Loucy (cell line): ENCODE measurements around the gene DYRK1B.
"Not testable (repeated sequence)": the region's sequence is repeated elsewhere in the genome, so short reads cannot be mapped to it uniquely, and the experiment has no call there.

Experiments
- H2AFZ ChIP-seq: fragments of 200-600 bp; sonication (generic); 2 replicates; pipeline ENCODE4 v1.6.0; 2016; ENCODE audit warnings: antibody characterized with exemption, mild to moderate bottlenecking, low read length, moderate library complexity
- H3F3A ChIP-seq: fragments of 200-600 bp; 2 replicates; pipeline ENCODE4 v1.6.0; 2016; ENCODE audit warnings: antibody characterized with exemption, low read depth, mild to moderate bottlenecking
- H3K27me3 ChIP-seq: fragments of 200-600 bp; sonication (generic); 2 replicates; pipeline ENCODE4 v1.6.1; 2014; ENCODE audit warnings: low read length, mild to moderate bottlenecking; ENCODE audit not compliant: insufficient read depth, poor library complexity, severe bottlenecking
- H3K36me3 ChIP-seq: fragments of 200-600 bp; sonication (generic); 2 replicates; pipeline ENCODE4 v1.6.1; 2016; ENCODE audit warnings: low read length; ENCODE audit not compliant: insufficient read depth
- H3K4me1 ChIP-seq: fragments of 200-600 bp; sonication (generic); 2 replicates; pipeline ENCODE4 v1.5.1; 2014; ENCODE audit warnings: low read length, mild to moderate bottlenecking; ENCODE audit not compliant: insufficient read depth, poor library complexity, severe bottlenecking
- H3K4me2 ChIP-seq: fragments of 200-600 bp; sonication (generic); 2 replicates; pipeline ENCODE4 v1.6.0; 2014; ENCODE audit warnings: antibody characterized with exemption, low read length, low read depth, mild to moderate bottlenecking; ENCODE audit not compliant: poor library complexity, severe bottlenecking
- H3K4me3 ChIP-seq: fragments of 200-600 bp; sonication (generic); 2 replicates; pipeline ENCODE4 v1.5.1; 2014; ENCODE audit warnings: low read length, mild to moderate bottlenecking, mixed read lengths; ENCODE audit not compliant: poor library complexity, severe bottlenecking
- H3K79me2 ChIP-seq: fragments of 200-600 bp; sonication (generic); 2 replicates; pipeline ENCODE4 v1.6.1; 2014; ENCODE audit warnings: low read length; ENCODE audit not compliant: insufficient read depth
- H3K9ac ChIP-seq: fragments of 200-600 bp; sonication (generic); 2 replicates; pipeline ENCODE4 v1.6.0; 2014; ENCODE audit warnings: mild to moderate bottlenecking, low read depth, low read length, moderate library complexity; ENCODE audit not compliant: poor library complexity, severe bottlenecking
- H3K9me2 ChIP-seq: fragments of 200-600 bp; sonication (generic); replicated peaks from 2 replicates; pipeline ENCODE4 v1.6.1; 2016; ENCODE audit warnings: low read depth, low read length, mixed read lengths
- H3K9me3 ChIP-seq: fragments of 200-600 bp; sonication (generic); 2 replicates; pipeline ENCODE4 v1.6.1; 2014; ENCODE audit warnings: mild to moderate bottlenecking, antibody characterized with exemption, low read length, low read depth; ENCODE audit not compliant: insufficient read depth
- H4K20me1 ChIP-seq: fragments of 200-600 bp; sonication (generic); 2 replicates; pipeline ENCODE4 v1.6.0; 2014; ENCODE audit warnings: antibody characterized with exemption, low read length, mild to moderate bottlenecking; ENCODE audit not compliant: insufficient read depth, poor library complexity, severe bottlenecking
- EZH2phosphoT487 ChIP-seq: fragments of 200-600 bp; IDR thresholded peaks from 2 replicates; pipeline ENCODE4 v1.6.1; 2018; ENCODE audit warnings: antibody characterized with exemption, mild to moderate bottlenecking, moderate library complexity, borderline replicate concordance
- TF ChIP-seq, protein P1 (sequence below): fragments of 200-600 bp; sonication (generic); conservative IDR thresholded peaks from 2 replicates; pipeline ENCODE4 v1.5.1; 2014; ENCODE audit warnings: mild to moderate bottlenecking, antibody characterized with exemption, low read length

The DYRK1B gene

DNA sequence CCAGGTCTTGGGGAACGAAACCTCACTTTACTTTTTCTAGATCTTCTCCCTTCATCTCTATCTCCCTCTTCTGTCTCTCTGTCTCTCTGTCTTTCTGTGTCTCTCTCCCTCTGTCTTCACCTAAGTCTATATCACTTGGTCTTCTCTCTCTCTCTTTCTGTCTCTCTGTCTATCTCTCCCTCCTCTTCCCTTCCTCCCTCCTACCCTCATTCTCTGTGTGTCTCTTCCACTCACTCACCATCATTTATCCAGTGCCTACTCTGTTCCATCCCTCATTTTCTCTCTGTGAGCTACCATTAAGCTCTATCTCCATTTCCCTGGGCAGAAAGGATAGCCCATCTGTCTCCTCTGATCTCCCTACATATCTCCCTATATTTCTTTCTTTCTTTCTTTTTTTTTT lies 44.4 kb upstream of the DYRK1B start:
- H3F3A ChIP-seq = no peaks in the 10 kb centered on the region
- H3K9me2 ChIP-seq = no peaks in the 10 kb centered on the region
- no peaks in the 10 kb centered on the region for H4K20me1 ChIP-seq
- H2AFZ ChIP-seq = no peak overlapping the region
- H3K36me3 ChIP-seq = no peaks in the 10 kb centered on the region
- no peaks in the 10 kb centered on the region for H3K79me2 ChIP-seq
- H3K4me2 ChIP-seq = no peak overlapping the region
- H3K4me1 ChIP-seq = no peaks in the 10 kb centered on the region
- H3K27me3 ChIP-seq = no peaks in the 10 kb centered on the region
- no peak overlapping the region for H3K9ac ChIP-seq
- TF ChIP-seq, protein P1, sequence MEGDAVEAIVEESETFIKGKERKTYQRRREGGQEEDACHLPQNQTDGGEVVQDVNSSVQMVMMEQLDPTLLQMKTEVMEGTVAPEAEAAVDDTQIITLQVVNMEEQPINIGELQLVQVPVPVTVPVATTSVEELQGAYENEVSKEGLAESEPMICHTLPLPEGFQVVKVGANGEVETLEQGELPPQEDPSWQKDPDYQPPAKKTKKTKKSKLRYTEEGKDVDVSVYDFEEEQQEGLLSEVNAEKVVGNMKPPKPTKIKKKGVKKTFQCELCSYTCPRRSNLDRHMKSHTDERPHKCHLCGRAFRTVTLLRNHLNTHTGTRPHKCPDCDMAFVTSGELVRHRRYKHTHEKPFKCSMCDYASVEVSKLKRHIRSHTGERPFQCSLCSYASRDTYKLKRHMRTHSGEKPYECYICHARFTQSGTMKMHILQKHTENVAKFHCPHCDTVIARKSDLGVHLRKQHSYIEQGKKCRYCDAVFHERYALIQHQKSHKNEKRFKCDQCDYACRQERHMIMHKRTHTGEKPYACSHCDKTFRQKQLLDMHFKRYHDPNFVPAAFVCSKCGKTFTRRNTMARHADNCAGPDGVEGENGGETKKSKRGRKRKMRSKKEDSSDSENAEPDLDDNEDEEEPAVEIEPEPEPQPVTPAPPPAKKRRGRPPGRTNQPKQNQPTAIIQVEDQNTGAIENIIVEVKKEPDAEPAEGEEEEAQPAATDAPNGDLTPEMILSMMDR = no peak
- no peak for TF ChIP-seq EZH2phosphoT487
- no peak overlapping the region for H3K4me3 ChIP-seq
- H3K9me3 ChIP-seq = no peaks in the 10 kb centered on the region

DNA sequence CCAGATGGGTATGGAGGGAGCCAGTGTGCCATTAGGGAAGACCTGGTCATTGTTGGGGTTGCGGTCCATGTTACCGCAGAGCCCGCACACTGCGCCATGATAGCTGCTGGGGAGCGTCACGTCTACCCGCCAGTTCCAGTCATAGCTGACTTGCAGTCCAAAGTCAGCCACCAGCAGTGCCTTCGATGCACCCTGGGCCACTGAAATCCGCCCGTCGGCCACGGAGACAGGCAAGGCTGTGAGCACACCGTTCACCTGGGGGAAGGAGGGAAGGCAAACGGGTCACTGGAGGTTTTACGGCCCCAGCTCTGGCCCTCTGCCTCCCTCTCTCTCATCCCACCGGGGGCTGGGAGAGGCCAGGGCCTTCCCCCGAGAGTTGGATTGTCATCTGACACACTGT lies 44.0 kb upstream of the DYRK1B start:
- H3K79me2 ChIP-seq, H3K9ac ChIP-seq, H3F3A ChIP-seq, H4K20me1 ChIP-seq, H3K4me3 ChIP-seq, H2AFZ ChIP-seq, H3K4me1 ChIP-seq, H3K27me3 ChIP-seq, H3K9me3 ChIP-seq, H3K36me3 ChIP-seq, H3K4me2 ChIP-seq, H3K9me2 ChIP-seq: not testable (repeated sequence)

DNA sequence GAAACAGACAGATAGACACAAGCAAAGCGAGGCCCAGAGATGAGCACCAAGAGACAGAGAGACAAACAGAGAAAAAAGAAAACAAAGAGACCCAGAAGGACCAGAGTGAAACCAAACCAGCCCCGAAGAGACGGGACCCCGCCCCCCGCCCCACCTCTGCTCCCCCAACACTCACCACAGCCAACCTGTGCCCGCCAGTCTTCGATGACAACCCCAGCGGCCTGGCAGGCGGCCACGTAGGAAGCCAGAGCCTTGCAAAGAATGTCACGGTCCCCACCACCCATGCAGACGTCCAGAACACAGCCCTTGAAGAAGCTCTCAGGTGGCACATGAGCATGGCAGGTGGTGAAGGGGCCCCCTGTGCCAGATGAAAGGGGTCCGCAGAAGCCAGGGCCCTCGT lies 43.5 kb upstream of the DYRK1B start:
- not testable (repeated sequence) for H4K20me1 ChIP-seq, H3K36me3 ChIP-seq, H3K9me3 ChIP-seq, H3K9me2 ChIP-seq, H3K9ac ChIP-seq, H3K4me2 ChIP-seq, H3K4me1 ChIP-seq, H3K27me3 ChIP-seq, H3K79me2 ChIP-seq, H3F3A ChIP-seq, H3K4me3 ChIP-seq, H2AFZ ChIP-seq

DNA sequence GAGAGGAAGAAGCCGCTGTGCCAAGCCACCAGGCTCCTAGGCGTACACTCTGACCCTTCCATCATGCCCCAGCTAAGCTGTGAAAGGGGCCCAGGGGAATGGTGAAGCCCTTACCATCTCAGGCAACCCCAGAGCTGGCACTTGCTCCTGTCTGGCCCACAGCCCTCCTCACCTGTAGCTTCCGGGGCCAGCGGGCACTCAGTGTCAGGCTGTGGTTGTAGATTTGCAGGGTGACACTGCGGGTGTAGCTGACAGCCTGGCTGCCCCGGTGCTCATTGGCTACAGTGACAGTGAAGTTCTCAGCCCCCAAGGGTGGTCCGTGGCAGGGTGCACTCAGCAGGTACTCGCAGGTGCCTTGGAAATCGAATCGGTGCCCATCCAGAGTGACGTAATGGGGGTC lies 42.5 kb upstream of the DYRK1B start:
- not testable (repeated sequence) for H2AFZ ChIP-seq

DNA sequence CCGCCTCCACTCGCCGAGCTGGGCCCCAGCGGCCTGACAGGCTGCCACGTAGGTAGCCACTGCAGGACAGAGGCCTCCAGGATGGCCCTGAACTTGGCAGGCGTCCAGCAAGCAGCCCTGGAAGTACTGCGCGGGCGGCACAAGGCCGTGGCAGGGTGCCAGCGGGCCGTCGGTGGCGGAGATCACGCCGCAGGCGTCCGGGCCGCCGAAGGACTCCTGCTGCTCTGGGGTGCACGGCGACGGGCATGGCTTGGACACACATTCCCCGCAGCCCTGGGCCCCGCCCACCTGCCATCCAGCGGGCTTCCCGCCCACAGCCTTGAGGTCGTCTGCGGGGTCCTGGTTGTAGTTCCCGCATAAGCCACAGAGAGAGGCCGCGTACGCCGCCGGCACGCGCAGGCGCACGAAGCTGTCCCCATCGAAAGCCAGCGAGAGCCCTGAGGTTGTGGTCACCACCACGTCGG lies 41.5 kb upstream of the DYRK1B start:
- H3K9me2 ChIP-seq, H3K9ac ChIP-seq, H3K4me3 ChIP-seq, H2AFZ ChIP-seq, H3K4me1 ChIP-seq, H3K36me3 ChIP-seq, H3F3A ChIP-seq, H3K27me3 ChIP-seq, H3K9me3 ChIP-seq, H3K4me2 ChIP-seq, H3K79me2 ChIP-seq, H4K20me1 ChIP-seq: not testable (repeated sequence)

More for the DNA sequence above, 42.5 kb upstream of the DYRK1B start:
- H3K36me3 ChIP-seq, H3K4me3 ChIP-seq, H3K79me2 ChIP-seq, H3K4me1 ChIP-seq, H3K27me3 ChIP-seq, H3F3A ChIP-seq, H3K9me3 ChIP-seq, H4K20me1 ChIP-seq, H3K9ac ChIP-seq, H3K4me2 ChIP-seq, H3K9me2 ChIP-seq: not testable (repeated sequence)
